GM21367 (cell line): ENCODE results near the gene IAH1.
A peak's percentile ranks its signal among the peaks of the same experiment; 100 is the strongest.
"Not testable (repeated sequence)": the region's sequence is repeated elsewhere in the genome, so short reads cannot be mapped to it uniquely, and the experiment has no call there.

ENCODE experiments used
- ATAC-seq: cut with Tn5 transposase; IDR thresholded peaks from one replicate; pipeline ENCODE4 v1.9.1; 2021; ENCODE audit not compliant: unreplicated experiment

The IAH1 gene

GRCh38 chr2:9472511-9472910 lies 1.8 kb upstream of the IAH1 start:
- no peak for ATAC-seq

- ATAC-seq = no peak
Measured at GRCh38 chr2:9473308-9473984, 905 bp upstream of the IAH1 start.

GRCh38 chr2:9473985-9474360 lies 378 bp upstream of the IAH1 start:
- ATAC-seq = peak; percentile 21

GRCh38 chr2:9477914-9478313 lies 3.6 kb downstream of the IAH1 start:
- ATAC-seq = no peak

GRCh38 chr2:9478526-9478925 lies 4.2 kb downstream of the IAH1 start:
- ATAC-seq = no peak

GRCh38 chr2:9480157-9480556 lies 5.8 kb downstream of the IAH1 start:
- no peak for ATAC-seq

GRCh38 chr2:9483107-9483506 lies 8.8 kb downstream of the IAH1 start:
- ATAC-seq = no peak

- no peak for ATAC-seq
Measured at GRCh38 chr2:9484533-9484932, 10.2 kb downstream of the IAH1 start.

GRCh38 chr2:9488583-9489547 lies 14.5 kb downstream of the IAH1 start:
- ATAC-seq = no peak

- ATAC-seq = no peak
Measured at GRCh38 chr2:9490789-9491188, 16.4 kb downstream of the IAH1 start.

- ATAC-seq = no peak
Measured at GRCh38 chr2:9492927-9493326, 18.6 kb downstream of the IAH1 start.

GRCh38 chr2:9493478-9493877 lies 19.1 kb downstream of the IAH1 start:
- ATAC-seq = no peak

- no peak for ATAC-seq
Measured at GRCh38 chr2:9494081-9494480, 19.7 kb downstream of the IAH1 start.

GRCh38 chr2:9497017-9497416 lies 22.7 kb downstream of the IAH1 start:
- ATAC-seq = no peak

- ATAC-seq = no peak
Measured at GRCh38 chr2:9498210-9498609, 23.9 kb downstream of the IAH1 start.

- ATAC-seq = no peak
Measured at GRCh38 chr2:9508931-9509330, 34.6 kb downstream of the IAH1 start.

- ATAC-seq = not testable (repeated sequence)
Measured at GRCh38 chr2:9513946-9514345, 39.6 kb downstream of the IAH1 start.

GRCh38 chr2:9517118-9517782 lies 42.9 kb downstream of the IAH1 start:
- no peak for ATAC-seq

- ATAC-seq = no peak
Measured at GRCh38 chr2:9518163-9518562, 43.8 kb downstream of the IAH1 start.

- ATAC-seq = no peak
Measured at GRCh38 chr2:9518780-9519179, 44.4 kb downstream of the IAH1 start.

GRCh38 chr2:9519250-9519649 lies 44.9 kb downstream of the IAH1 start:
- ATAC-seq = no peak

- ATAC-seq = no peak
Measured at GRCh38 chr2:9524291-9524690, 49.9 kb downstream of the IAH1 start.
